Lower leg skin (tissue), 4 donors: ENCODE data around the gene DOCK1. TPM values are rescaled to one million over a fixed set of nuclear protein-coding genes. Genes with fewer than 3 reads are reported as not detected.

Experiments used
- DNase-seq, 2 donors: peaks; one replicate each; pipeline ENCODE4 v3.0.0-alpha.2; 2019; ENCODE audit warnings: low spot score in 2 of 2
- H3K4me3 ChIP-seq: fragments of 200-600 bp; sonication (generic); 2 replicates; pipeline ENCODE4 v1.5.1; 2017; ENCODE audit warnings: mild to moderate bottlenecking, low read depth; ENCODE audit not compliant: poor library complexity, severe bottlenecking
- POLR2A ChIP-seq, 2 donors: fragments of 450-650 bp; IDR thresholded peaks; one replicate each; pipeline ENCODE4 v1.6.1; 2016 to 2017; ENCODE audit warnings: antibody characterized with exemption in 2 of 2, mild to moderate bottlenecking in 1 of 2, moderate library complexity in 1 of 2
- WGBS, 2 donors: methylation state at CpG; one replicate each; pipeline ENCODE4 v1.1.5; 2018; 5-methylcytosine and 5-hydroxymethylcytosine counted together
- intact Hi-C: fragments of 100-400 bp; cut with DNase I; formaldehyde crosslinking; loops from one replicate; pipeline ENCODE4 v1.15.0; 2023; ENCODE audit warnings: low total_unique reads
- total RNA-seq, 4 donors: library from RNA; depleted of rRNA; stranded (reverse); fragments of >200 nt; gene quantifications; one replicate each; pipeline ENCODE4 v1.1.0, GENCODE V29; 2016
- TF ChIP-seq, protein P1 (sequence below), 3 donors: fragments of 450-650 bp; IDR thresholded peaks; one replicate each; pipeline ENCODE4 v1.5.1; 2016; ENCODE audit warnings: antibody characterized with exemption in 3 of 3, mild to moderate bottlenecking in 3 of 3, moderate library complexity in 2 of 3

The DOCK1 gene
- total RNA-seq, 4 donors from 2014 or later = 76.6 to 108 (median 83.4) TPM

DNA sequence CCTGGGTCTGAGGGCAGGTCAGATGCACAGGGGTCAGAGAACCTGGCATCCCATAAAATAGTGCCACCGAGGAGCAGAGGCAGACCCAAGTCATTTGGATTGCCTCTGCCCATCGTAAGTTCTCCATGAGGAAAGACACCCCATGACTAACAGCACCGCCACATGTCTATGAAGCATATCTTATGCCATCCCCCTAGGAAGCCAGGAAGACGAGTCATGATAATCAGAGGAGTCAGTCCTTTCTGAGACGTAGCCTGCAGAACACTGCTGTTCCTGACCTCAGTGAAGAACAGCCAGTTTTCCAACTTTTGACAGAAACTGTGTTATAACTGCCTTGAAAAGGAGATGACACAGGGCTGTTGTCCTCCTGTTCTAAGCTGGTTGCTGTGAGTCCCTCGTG is 239.9 kb downstream of the DOCK1 start:
- WGBS, 2 donors = 89 to 95% methylated on average over 6 of the region's 6 CpGs
- no peak for TF ChIP-seq POLR2A (IDR thresholded peaks at IDR 0.05)
- TF ChIP-seq, protein P1, sequence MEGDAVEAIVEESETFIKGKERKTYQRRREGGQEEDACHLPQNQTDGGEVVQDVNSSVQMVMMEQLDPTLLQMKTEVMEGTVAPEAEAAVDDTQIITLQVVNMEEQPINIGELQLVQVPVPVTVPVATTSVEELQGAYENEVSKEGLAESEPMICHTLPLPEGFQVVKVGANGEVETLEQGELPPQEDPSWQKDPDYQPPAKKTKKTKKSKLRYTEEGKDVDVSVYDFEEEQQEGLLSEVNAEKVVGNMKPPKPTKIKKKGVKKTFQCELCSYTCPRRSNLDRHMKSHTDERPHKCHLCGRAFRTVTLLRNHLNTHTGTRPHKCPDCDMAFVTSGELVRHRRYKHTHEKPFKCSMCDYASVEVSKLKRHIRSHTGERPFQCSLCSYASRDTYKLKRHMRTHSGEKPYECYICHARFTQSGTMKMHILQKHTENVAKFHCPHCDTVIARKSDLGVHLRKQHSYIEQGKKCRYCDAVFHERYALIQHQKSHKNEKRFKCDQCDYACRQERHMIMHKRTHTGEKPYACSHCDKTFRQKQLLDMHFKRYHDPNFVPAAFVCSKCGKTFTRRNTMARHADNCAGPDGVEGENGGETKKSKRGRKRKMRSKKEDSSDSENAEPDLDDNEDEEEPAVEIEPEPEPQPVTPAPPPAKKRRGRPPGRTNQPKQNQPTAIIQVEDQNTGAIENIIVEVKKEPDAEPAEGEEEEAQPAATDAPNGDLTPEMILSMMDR (IDR thresholded peaks at IDR 0.05) = no peak
- intact Hi-C loops = no loop called here
- H3K4me3 ChIP-seq = no peak overlapping the region
- no peak for DNase-seq

DNA sequence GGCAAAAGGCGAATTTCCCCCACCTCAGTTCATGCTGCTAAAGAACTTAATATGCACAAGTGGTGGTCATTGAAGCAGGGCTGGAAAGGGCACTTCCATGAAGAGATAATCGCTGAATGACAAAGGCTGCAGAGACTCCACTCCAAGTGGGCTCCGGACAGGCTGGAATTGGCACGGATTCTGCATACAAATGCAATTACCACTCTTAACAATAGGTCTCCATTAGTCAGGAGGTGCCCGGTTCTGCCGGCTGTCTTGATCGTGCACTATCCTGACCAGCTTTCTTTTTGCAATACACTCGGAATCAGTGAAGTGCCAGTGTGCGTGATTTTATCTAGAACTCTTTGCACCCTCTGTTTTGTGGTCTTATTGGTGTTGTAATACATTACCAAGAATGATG is 241.4 kb downstream of the DOCK1 start:
- intact Hi-C loops = no loop called here

DNA sequence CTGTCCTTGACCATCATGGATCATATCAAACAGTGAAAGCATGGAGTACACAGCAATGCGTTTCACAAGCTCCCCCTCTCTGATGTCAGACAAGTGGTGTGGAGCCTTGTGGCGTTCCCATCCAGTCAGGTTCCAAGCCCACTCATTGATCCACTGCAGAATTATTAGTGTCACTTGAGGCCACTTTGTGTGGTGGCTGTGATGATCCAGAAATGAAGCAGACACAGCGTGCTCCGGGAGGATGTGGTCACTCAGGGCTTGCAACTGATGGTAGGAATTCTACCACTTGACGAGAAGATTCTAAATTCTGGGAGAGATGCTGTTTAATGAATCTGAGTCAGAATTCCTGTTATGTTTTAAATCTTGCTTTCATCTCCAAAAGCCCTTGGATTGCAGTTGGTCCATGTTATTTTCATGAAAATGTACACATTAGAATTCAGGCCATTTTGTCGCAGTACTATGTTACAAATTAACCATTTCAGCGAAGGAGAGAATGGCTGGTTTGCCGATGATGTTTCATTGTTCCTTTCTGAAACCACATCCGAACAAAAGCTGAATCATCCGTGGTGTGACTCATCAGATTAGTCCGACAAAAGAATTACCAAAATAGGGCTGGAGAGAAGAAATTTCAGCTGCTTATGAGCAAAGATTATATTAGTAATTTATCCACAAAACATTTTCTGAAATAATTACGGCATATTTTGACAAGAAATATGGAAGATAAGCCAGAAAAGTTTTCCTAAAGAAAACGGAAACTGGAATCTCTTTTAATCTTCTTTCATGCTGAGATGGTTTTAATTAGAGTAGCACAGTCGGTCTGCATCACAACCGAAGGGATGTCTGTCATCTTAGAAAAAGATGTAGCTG is 243.1 kb downstream of the DOCK1 start:
- DNase-seq = no peak
- TF ChIP-seq, protein P1 (IDR thresholded peaks at IDR 0.05) = no peak
- TF ChIP-seq POLR2A (IDR thresholded peaks at IDR 0.05) = no peak
- no peak overlapping the region for H3K4me3 ChIP-seq
- 55 to 61% methylated on average over 15 of the region's 15 CpGs for WGBS, 2 donors
- intact Hi-C loops = no loop called here

More for the DNA sequence above, 241.4 kb downstream of the DOCK1 start:
- H3K4me3 ChIP-seq = no peak overlapping the region
- TF ChIP-seq, protein P1 (IDR thresholded peaks at IDR 0.05) = no peak
- no peak for TF ChIP-seq POLR2A (IDR thresholded peaks at IDR 0.05)
- WGBS, 2 donors = 91 to 93% methylated on average over 9 of the region's 9 CpGs
- DNase-seq = no peak

DNA sequence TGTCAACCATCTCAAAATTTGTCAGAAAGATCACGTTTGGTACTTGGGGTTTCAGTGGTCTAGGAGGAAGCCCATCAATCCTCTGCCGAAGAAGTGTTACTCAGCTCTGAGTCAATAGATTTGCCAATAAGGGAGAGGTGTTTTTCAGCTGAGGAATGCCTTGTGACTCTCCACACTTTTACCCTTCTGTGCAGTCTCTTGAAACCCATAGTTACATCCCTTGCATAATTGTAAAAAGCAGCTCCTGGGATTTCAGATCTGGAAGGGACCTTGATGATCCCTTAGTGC is 243.6 kb downstream of the DOCK1 start:
- 58 to 66% methylated on average over 2 of the region's 2 CpGs for WGBS, 2 donors
- intact Hi-C loops = no loop called here
- H3K4me3 ChIP-seq = no peak overlapping the region
- no peak for TF ChIP-seq POLR2A (IDR thresholded peaks at IDR 0.05)
- TF ChIP-seq, protein P1 (IDR thresholded peaks at IDR 0.05) = no peak
- no peak for DNase-seq

DNA sequence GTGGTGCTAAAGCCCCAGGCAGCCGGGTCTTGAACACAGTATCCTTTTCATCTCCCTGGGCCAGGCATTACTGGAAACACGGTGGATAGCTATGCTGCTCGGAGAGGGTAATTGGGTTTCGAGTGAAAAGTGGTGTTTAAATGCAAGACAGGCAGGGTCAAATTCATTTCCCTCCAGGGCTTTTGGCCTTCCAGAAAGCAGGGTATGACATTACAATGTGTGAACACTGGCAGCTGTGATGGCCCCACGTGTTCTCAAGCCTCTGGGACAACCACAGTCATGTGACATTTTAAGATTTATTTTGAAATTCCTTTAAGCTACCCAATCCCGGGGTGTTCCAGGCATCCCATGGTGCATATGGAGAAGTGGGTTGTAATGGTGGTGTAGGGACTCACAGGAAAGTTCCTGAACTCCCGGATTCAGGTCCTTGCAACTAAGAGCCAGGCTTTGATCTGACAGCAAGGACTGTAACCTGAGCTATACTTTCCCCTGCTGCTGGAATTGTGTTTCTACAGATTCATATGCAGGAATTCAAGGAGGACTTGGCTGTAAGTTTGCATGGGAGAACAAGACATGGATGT is 244.4 kb downstream of the DOCK1 start:
- no peak for DNase-seq
- intact Hi-C loops = no loop called here
- 73 to 74% methylated on average over 7 of the region's 7 CpGs for WGBS, 2 donors
- no peak for TF ChIP-seq POLR2A (IDR thresholded peaks at IDR 0.05)
- TF ChIP-seq, protein P1 (IDR thresholded peaks at IDR 0.05) = no peak
- no peak overlapping the region for H3K4me3 ChIP-seq
